OCI-LY3 (cell line): ENCODE results near the gene SHC1.

Source experiments
- CTCF ChIP-seq: fragments of 200-600, 300-600 bp; sonication (generic); IDR thresholded peaks from 2 replicates; pipeline ENCODE4 v1.5.1; 2014; ENCODE audit warnings: antibody characterized with exemption, low read length, low read depth
- EZH2phosphoT487 ChIP-seq: fragments of 200-600 bp; shearing (Covaris generic); IDR thresholded peaks from 2 replicates; pipeline ENCODE4 v1.6.1; 2018; ENCODE audit warnings: antibody characterized with exemption, mixed run types, low read depth

- TF ChIP-seq CTCF (no peak), EZH2phosphoT487 (no peak)
Observed at GRCh38 chr1:155009742-155010141, 39.2 kb upstream of the SHC1 start.
